Activated CD4-positive, alpha-beta T cell treated with anti-CD3 and anti-CD28 coated beads, Interleukin-2, amount 10 ng/mL, durations not matched to agents 7 days and 5 days (primary cell): Measurements from ENCODE around the gene KLK12. TPM values are rescaled to one million over a fixed set of nuclear protein-coding genes. Genes with fewer than 3 reads are reported as not detected.

Source experiments
- CTCF ChIA-PET: fragments of 350-600 bp; sonication (Branson Sonifier 250); formaldehyde crosslinking; loops from one replicate; lab custom pipeline; 2021; ENCODE audit warnings: antibody characterized with exemption; lab: Charles Lee
- POLR2A ChIA-PET: fragments of 350-600 bp; sonication (Branson Sonifier 250); formaldehyde crosslinking; loops from one replicate; lab custom pipeline; 2021; ENCODE audit warnings: antibody characterized with exemption; lab: Charles Lee
- DNase-seq: peaks from one replicate; pipeline ENCODE4 v3.0.0-alpha.2; 2020
- H3K27ac Mint-ChIP-seq: one replicate; pipeline ENCODE4 v1.8.0; 2021; ENCODE audit warnings: mild to moderate bottlenecking, moderate library complexity, mixed read lengths
- H3K27me3 Mint-ChIP-seq: one replicate; pipeline ENCODE4 v1.8.0; 2021; ENCODE audit warnings: mixed read lengths
- H3K36me3 Mint-ChIP-seq: one replicate; pipeline ENCODE4 v1.8.0; 2021; ENCODE audit warnings: low read depth, mixed read lengths
- H3K4me1 Mint-ChIP-seq: one replicate; pipeline ENCODE4 v1.8.0; 2021; ENCODE audit warnings: mixed read lengths
- H3K4me3 Mint-ChIP-seq: one replicate; pipeline ENCODE4 v1.8.0; 2021; ENCODE audit warnings: mild to moderate bottlenecking, moderate library complexity, mixed read lengths
- H3K9me3 Mint-ChIP-seq: one replicate; pipeline ENCODE4 v1.8.0; 2021; ENCODE audit warnings: mixed read lengths
- total RNA-seq, 2 experiments: library from RNA; stranded (reverse); gene quantifications; one replicate each; pipeline ENCODE4 v1.2.3, GENCODE V29; 2021

KLK12 gene
- total RNA-seq, 2 experiments from 2014 or later, result not detected

- H3K27me3 Mint-ChIP-seq, result peaks cover 3% of the 10 kb centered on the region
- H3K36me3 Mint-ChIP-seq, result no peaks in the 10 kb centered on the region
- ChIA-PET POLR2A (no interaction called here), CTCF (no interaction called here)
- no peak for DNase-seq
- no peaks in the 10 kb centered on the region for H3K9me3 Mint-ChIP-seq
- H3K4me1 Mint-ChIP-seq, result no peaks in the 10 kb centered on the region
- no peak overlapping the region for H3K4me3 Mint-ChIP-seq
- no peak overlapping the region for H3K27ac Mint-ChIP-seq
Observed at GRCh38 chr19:51031880-51032225, 2.9 kb downstream of the KLK12 start.

DNA sequence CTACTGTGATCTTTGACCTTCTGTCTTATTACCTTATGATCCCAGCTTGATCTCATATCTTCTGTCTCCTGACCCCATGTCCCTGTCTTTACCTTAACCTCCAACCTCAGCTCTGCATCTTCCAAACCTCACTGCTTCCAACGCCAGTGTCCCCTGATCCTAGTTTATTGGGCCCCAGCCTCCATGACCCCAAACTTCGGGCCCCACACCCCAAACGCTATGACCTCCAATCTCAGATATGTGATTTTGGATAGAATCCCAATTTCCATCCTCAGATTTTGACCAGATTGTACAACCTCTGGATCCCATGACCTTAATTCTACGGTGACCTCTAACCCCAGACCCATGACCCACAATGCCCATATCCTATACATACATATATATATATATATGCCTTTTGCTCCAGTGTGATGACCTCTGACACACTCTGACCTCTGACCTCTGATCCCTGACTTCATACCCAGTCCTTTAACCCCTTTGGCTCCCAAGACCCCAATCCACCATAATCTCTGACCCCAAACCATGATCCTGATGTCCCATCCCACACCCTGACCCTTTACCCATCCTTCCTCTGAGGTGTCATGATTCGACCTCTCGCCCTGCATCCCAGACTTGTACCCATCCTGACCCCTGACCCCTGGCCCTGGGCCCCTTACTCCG, 3.5 kb downstream of the KLK12 start:
- ChIA-PET CTCF (no interaction called here), POLR2A (no interaction called here)
- Mint-ChIP-seq H3K36me3 (no peaks in the 10 kb centered on the region), H3K9me3 (no peaks in the 10 kb centered on the region), H3K27ac (no peak overlapping the region), H3K4me1 (no peaks in the 10 kb centered on the region), H3K27me3 (peaks cover 5% of the 10 kb centered on the region), H3K4me3 (no peak overlapping the region)
- no peak for DNase-seq

DNA sequence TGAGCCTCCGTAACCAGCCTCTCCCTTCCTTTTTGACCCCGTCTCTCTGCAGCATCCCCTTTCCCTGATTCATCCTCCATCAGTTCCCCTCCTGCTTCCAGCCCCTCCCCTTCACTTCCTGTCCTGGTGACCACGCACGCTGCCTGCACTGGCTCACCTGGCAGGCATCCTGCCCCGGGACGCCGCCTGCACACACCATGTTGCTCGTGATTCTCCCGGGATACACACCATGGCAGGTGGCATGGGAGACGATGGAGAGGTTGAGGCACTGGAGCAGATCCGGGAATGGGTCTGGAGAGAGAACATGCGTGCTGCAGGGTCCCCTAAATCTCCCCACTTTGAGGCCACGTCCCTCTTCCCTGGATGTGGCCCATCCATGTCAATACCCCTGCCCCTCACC, 4.2 kb downstream of the KLK12 start:
- POLR2A ChIA-PET, result no interaction called here

DNA sequence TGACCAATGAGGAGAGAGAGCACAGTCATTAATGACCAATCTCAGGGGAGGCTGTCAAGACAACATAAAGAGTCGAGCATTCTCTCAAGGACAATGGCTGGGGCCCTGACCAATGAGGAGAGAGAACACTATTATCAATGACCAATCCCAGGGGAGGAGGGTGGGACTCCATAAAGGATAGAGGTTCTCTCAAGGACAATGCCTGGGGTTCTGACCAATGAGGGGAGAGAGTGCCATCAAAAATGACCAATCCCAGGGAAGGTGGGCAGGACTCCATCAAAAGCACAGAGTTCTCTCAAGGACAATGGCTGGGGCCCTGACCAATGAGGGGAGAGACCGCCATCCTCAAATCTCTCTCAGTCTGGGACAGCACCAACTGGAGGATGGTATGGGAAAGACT, 5.1 kb downstream of the KLK12 start:
- Mint-ChIP-seq H3K27ac (no peak overlapping the region), H3K4me1 (no peaks in the 10 kb centered on the region), H3K27me3 (peaks cover 4% of the 10 kb centered on the region), H3K9me3 (no peaks in the 10 kb centered on the region), H3K36me3 (no peaks in the 10 kb centered on the region), H3K4me3 (no peak overlapping the region)
- CTCF ChIA-PET, result no interaction called here
- POLR2A ChIA-PET, result no interaction called here
- DNase-seq, result no peak

More for the DNA sequence above, 4.2 kb downstream of the KLK12 start:
- Mint-ChIP-seq H3K4me1 (no peaks in the 10 kb centered on the region), H3K27ac (no peak overlapping the region), H3K36me3 (no peaks in the 10 kb centered on the region), H3K27me3 (peaks cover 5% of the 10 kb centered on the region), H3K4me3 (no peak overlapping the region), H3K9me3 (no peaks in the 10 kb centered on the region)
- CTCF ChIA-PET, result no interaction called here
- DNase-seq, result no peak

GRCh38 chr19:51027873-51028272, 6.9 kb downstream of the KLK12 start:
- POLR2A ChIA-PET, result no interaction called here
- Mint-ChIP-seq H3K4me3 (no peak overlapping the region), H3K9me3 (no peaks in the 10 kb centered on the region), H3K27me3 (peaks cover 3% of the 10 kb centered on the region), H3K4me1 (no peaks in the 10 kb centered on the region), H3K36me3 (no peaks in the 10 kb centered on the region), H3K27ac (no peak overlapping the region)
- CTCF ChIA-PET, result interaction anchor here (0.9 kb wide), 1 partner anchor 394 kb away, joined by 4 read pairs; no protein-coding TSS in a partner anchor
- no peak for DNase-seq

DNA sequence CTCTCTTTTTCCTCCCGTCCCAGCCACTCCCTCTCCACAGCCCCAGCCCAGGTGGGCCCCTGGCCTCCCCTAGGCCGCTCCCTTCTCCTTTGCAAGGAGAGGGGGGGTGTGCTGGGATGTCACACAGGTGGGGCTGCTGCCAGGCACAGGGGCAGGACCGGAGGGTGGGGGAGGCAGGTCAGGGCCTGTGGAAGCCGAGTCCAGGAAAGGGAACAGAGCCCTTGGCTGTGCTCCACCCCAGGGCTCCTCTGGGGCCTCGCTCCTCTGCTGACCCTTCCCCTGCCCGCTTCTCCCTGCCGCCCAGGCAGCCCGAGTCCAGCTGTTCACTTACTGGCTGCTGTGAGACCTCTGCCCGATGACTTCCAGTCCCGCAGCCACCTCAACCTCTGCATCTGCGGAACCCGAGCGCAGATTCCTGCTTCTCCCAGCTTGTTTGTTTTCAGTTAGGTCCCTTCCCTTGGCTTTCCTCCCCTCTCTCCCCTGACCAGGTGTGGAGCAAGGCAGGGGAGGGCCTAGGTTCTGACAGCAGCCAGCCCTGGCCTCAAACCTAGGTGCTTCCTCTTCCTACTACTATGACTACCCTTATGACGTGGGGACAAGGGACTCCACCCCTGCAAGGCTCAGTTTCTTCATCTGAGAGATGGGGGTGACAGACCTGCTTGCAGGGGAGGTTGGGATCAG, 7.5 kb downstream of the KLK12 start:
- DNase-seq, result no peak
- H3K27me3 Mint-ChIP-seq, result peaks cover 9% of the 10 kb centered on the region
- no peak overlapping the region for H3K4me3 Mint-ChIP-seq
- H3K27ac Mint-ChIP-seq, result no peak overlapping the region
- H3K9me3 Mint-ChIP-seq, result no peaks in the 10 kb centered on the region
- no peaks in the 10 kb centered on the region for H3K4me1 Mint-ChIP-seq
- no peaks in the 10 kb centered on the region for H3K36me3 Mint-ChIP-seq
- ChIA-PET POLR2A (no interaction called here), CTCF (interaction anchor here (0.9 kb wide), 1 partner anchor 395 kb away, joined by 4 read pairs; no protein-coding TSS in a partner anchor)

DNA sequence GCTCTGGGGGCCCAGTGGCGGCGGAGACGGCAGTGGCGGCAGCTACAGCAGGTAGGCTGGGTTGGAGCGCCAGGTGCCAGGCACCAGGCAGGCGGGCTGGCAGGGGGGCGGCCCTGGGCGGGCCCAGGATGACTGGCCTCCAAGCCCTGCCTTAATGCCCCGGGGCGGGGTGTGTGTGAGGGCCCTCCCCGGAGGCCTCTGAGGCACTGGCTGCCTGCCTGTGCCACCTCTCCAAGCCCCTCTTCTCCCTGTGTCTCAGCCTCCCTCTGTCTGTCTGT, 8.3 kb downstream of the KLK12 start, which contains the start of gene KLK11:
Gene KLK11, minus strand, starts transcription at position 63 of the 278 bp plus-strand sequence. CDS start 985 bp downstream, outside the sequence.
- Mint-ChIP-seq H3K4me3 (no peak within 1 kb of the TSS), H3K27ac (no peak within 1 kb of the TSS), H3K27me3 (peaks cover 9% of the 10 kb centered on the region), H3K4me1 (no peaks in the 10 kb centered on the region), H3K36me3 (no peaks in the 10 kb centered on the region), H3K9me3 (no peaks in the 10 kb centered on the region)
- CTCF ChIA-PET, result no interaction called here
- DNase-seq, result no peak
- POLR2A ChIA-PET, result no interaction called here

GRCh38 chr19:51025809-51026553, 8.8 kb downstream of the KLK12 start:
- Mint-ChIP-seq H3K36me3 (no peaks in the 10 kb centered on the region), H3K4me1 (no peaks in the 10 kb centered on the region), H3K27ac (no peak overlapping the region), H3K9me3 (no peaks in the 10 kb centered on the region), H3K4me3 (no peak overlapping the region), H3K27me3 (peaks cover 13% of the 10 kb centered on the region)
- no peak for DNase-seq
- POLR2A ChIA-PET, result no interaction called here
- CTCF ChIA-PET, result no interaction called here

- Mint-ChIP-seq H3K27me3 (peaks cover 15% of the 10 kb centered on the region), H3K4me3 (no peak overlapping the region), H3K4me1 (no peaks in the 10 kb centered on the region), H3K27ac (no peak overlapping the region), H3K36me3 (no peaks in the 10 kb centered on the region), H3K9me3 (no peaks in the 10 kb centered on the region)
- POLR2A ChIA-PET, result no interaction called here
- no peak for DNase-seq
- CTCF ChIA-PET, result no interaction called here
Observed at GRCh38 chr19:51025401-51025800, 9.4 kb downstream of the KLK12 start.

GRCh38 chr19:51024924-51025323, 9.9 kb downstream of the KLK12 start:
- Mint-ChIP-seq H3K27ac (no peak overlapping the region), H3K4me1 (peaks cover 2% of the 10 kb centered on the region), H3K36me3 (no peaks in the 10 kb centered on the region), H3K9me3 (no peaks in the 10 kb centered on the region), H3K4me3 (no peak overlapping the region), H3K27me3 (peaks cover 19% of the 10 kb centered on the region)
- DNase-seq, result no peak
- ChIA-PET CTCF (no interaction called here), POLR2A (no interaction called here)

GRCh38 chr19:51023946-51024345, 10.9 kb downstream of the KLK12 start:
- ChIA-PET CTCF (no interaction called here), POLR2A (no interaction called here)
- H3K4me3 Mint-ChIP-seq, result no peak overlapping the region
- H3K27ac Mint-ChIP-seq, result no peak overlapping the region
- DNase-seq, result no peak
- H3K4me1 Mint-ChIP-seq, result peaks cover 5% of the 10 kb centered on the region
- no peaks in the 10 kb centered on the region for H3K36me3 Mint-ChIP-seq
- H3K9me3 Mint-ChIP-seq, result no peaks in the 10 kb centered on the region
- H3K27me3 Mint-ChIP-seq, result peaks cover 26% of the 10 kb centered on the region

GRCh38 chr19:51022526-51022925, 12.3 kb downstream of the KLK12 start:
- POLR2A ChIA-PET, result no interaction called here
- peaks cover 2% of the 10 kb centered on the region for H3K36me3 Mint-ChIP-seq

DNA sequence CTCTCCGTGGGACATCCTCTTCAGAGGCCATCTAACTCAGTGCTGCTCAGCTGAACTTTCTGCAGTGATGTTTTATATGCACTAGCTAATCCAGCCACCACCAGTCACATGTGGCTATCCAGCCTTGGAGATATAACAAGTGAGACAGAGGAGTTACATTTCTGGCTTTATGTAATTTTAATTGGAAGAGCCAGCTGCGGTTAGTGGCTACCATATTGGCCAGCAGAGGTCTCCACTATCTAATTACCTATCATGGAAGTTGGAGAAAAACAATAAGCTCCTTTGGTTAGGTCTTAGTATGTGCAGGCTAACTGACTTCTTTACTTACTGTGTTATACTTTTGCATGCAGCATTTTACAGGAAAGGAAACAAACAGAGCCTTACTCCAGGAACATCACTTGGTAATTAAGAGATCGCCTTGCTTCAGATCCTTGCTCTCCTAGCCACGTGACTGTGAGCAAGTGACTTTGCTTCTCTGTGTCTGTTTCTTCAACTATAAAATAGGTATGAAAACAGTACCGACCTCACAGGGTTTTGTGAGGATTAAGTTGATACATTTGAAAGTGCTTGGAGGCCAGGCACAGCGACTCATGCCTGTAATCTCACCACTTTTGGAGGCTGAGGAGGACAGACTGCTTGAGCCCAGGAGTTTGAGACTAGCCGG, 13.7 kb downstream of the KLK12 start:
- Mint-ChIP-seq H3K4me1 (peaks cover 18% of the 10 kb centered on the region), H3K9me3 (no peaks in the 10 kb centered on the region), H3K4me3 (no peak overlapping the region), H3K36me3 (peaks cover 2% of the 10 kb centered on the region), H3K27ac (no peak overlapping the region), H3K27me3 (peaks cover 47% of the 10 kb centered on the region)
- ChIA-PET POLR2A (interaction anchor here (0.7 kb wide), 1 partner anchor 165 kb away, joined by 3 read pairs; no protein-coding TSS in a partner anchor), CTCF (interaction anchor here (0.6 to 0.7 kb wide), 2 partner anchors 38 to 673 kb away, joined by 3 read pairs; partner anchors contain the start of gene KLK7)
- peak; percentile 25 for DNase-seq

More at GRCh38 chr19:51022526-51022925, 12.3 kb downstream of the KLK12 start:
- DNase-seq, result no peak
- peaks cover 12% of the 10 kb centered on the region for H3K4me1 Mint-ChIP-seq
- H3K4me3 Mint-ChIP-seq, result no peak overlapping the region
- H3K27me3 Mint-ChIP-seq, result peaks cover 38% of the 10 kb centered on the region
- CTCF ChIA-PET, result no interaction called here
- H3K27ac Mint-ChIP-seq, result no peak overlapping the region
- no peaks in the 10 kb centered on the region for H3K9me3 Mint-ChIP-seq
